Activated naive CD4-positive, alpha-beta T cell treated with anti-CD3 and anti-CD28 coated beads, Interleukin-2, amount 10 ng/mL, durations not matched to agents 7 days and 5 days (primary cell): ENCODE data around the gene EIF4E.

Experiments
- CTCF ChIA-PET: fragments of 350-600 bp; sonication (Branson Sonifier 250); formaldehyde crosslinking; loops from one replicate; lab custom pipeline; 2021; ENCODE audit warnings: antibody characterized with exemption; lab: Charles Lee
- DNase-seq: peaks from one replicate; pipeline ENCODE4 v3.0.0-alpha.2; 2020
- H3K27ac Mint-ChIP-seq: one replicate; pipeline ENCODE4 v1.8.0; 2021; ENCODE audit warnings: mild to moderate bottlenecking, moderate library complexity, mixed read lengths
- H3K27me3 Mint-ChIP-seq: one replicate; pipeline ENCODE4 v1.8.0; 2021; ENCODE audit warnings: mild to moderate bottlenecking, mixed read lengths
- H3K36me3 Mint-ChIP-seq: one replicate; pipeline ENCODE4 v1.8.0; 2021; ENCODE audit warnings: mixed read lengths
- H3K4me1 Mint-ChIP-seq: one replicate; pipeline ENCODE4 v1.8.0; 2021; ENCODE audit warnings: mixed read lengths
- H3K4me3 Mint-ChIP-seq: one replicate; pipeline ENCODE4 v1.8.0; 2021; ENCODE audit warnings: mild to moderate bottlenecking, moderate library complexity, mixed read lengths
- H3K9me3 Mint-ChIP-seq: one replicate; pipeline ENCODE4 v1.8.0; 2021; ENCODE audit warnings: mixed read lengths

EIF4E gene, protein sequence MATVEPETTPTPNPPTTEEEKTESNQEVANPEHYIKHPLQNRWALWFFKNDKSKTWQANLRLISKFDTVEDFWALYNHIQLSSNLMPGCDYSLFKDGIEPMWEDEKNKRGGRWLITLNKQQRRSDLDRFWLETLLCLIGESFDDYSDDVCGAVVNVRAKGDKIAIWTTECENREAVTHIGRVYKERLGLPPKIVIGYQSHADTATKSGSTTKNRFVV

DNA sequence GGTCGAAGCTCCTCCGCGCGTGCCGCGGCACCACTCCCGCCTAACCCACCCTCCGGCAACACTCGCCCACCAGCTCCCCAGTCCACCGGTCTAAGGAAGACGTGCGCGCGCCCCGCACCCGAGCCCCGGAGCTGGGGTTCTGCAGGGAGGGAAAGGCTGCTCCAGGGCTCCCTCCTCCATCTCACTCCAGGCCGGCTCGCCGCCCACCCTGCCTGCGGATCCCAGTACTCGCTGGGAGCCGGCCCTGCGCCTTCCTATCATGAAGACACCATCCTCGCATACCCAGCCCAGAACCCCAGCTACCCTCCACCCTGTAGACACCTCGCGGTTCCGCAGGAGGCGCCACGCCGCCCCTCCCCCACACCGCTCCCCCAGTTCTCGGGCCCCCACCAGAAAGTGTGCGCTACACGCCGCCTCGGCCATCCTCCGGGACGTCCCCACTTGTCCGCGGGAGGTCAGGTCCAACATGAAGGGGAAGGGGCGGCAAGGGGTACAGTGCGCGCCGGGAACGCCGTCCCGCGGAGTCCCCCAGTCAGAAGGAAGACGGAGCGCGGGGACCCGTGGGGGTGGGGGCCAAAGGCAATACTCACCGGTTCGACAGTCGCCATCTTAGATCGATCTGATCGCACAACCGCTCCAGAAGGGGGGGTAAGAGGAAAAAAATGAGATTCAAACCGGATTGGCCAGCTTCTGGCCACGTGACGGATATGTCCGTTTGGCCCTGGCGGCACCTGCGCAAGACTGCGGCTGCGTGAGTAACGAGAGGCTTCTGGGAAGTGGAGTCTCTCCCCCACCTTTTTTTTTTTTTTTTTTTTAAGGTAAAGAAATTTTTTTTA, at the start of gene EIF4E:
EIF4E (minus strand) TSS at position 629 of the 836 bp plus-strand sequence; CDS start at position 608, 21 bp downstream.
- no peaks in the 10 kb centered on the region for H3K27me3 Mint-ChIP-seq
- DNase-seq: peak; percentile 98
- peaks cover 18% of the 10 kb centered on the region for H3K36me3 Mint-ChIP-seq
- H3K27ac Mint-ChIP-seq: peak within 1 kb of the TSS; percentile 97
- CTCF ChIA-PET: interaction anchor here (0.5 to 3.6 kb wide), 6 partner anchors 9 to 461 kb away, joined by 3 to 15 read pairs (median 3); partner anchors contain the start of gene METAP1
- H3K4me1 Mint-ChIP-seq: peaks cover 46% of the 10 kb centered on the region
- H3K4me3 Mint-ChIP-seq: peak within 1 kb of the TSS; percentile 88
- peaks cover 2% of the 10 kb centered on the region for H3K9me3 Mint-ChIP-seq

DNA sequence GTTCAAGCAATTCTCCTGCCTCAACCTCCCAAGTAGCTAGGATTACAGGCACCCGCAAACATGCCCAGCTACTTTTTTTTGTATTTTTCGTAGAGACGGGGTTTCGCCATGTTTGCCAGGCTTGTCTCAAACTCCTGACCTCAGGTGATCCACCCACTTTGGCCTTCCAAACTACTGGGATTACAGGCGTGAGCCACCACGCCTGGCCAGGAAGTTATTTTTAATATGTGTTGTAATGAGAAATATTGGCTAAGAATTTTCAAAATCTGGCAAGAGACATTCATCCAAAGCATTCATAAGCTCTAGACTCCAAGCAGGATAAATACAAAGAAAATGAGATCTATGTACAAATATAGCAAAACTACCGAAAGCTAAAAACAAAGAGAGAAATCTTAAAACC, 48.6 kb upstream of the EIF4E start:
- H3K27me3 Mint-ChIP-seq: no peaks in the 10 kb centered on the region
- no peaks in the 10 kb centered on the region for H3K9me3 Mint-ChIP-seq
- CTCF ChIA-PET: no interaction called here
- no peak for DNase-seq
- no peaks in the 10 kb centered on the region for H3K4me1 Mint-ChIP-seq
- H3K27ac Mint-ChIP-seq: no peak overlapping the region
- no peak overlapping the region for H3K4me3 Mint-ChIP-seq
- no peaks in the 10 kb centered on the region for H3K36me3 Mint-ChIP-seq

DNA sequence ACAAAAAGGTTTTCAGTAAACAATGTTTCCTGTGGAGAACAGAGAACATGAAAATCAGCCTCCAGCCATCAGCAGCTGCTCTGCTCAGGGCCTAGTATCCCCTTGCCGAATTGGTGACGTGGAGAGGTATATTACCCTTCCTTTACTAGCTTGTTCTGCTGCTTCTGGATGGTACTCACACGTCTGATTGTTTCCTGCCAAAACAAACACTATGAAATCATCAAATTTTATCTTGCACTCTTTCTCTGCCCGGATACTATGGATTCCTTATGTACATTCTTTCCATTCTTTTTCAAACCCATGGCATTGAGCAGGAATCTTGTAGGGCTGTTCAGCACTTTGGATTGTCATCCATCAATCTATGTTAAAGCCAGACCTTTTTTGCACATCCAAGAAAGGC, 47.8 kb upstream of the EIF4E start:
- CTCF ChIA-PET: no interaction called here
- no peak overlapping the region for H3K4me3 Mint-ChIP-seq
- H3K36me3 Mint-ChIP-seq: no peaks in the 10 kb centered on the region
- no peak for DNase-seq
- H3K27ac Mint-ChIP-seq: no peak overlapping the region
- no peaks in the 10 kb centered on the region for H3K27me3 Mint-ChIP-seq
- H3K9me3 Mint-ChIP-seq: no peaks in the 10 kb centered on the region
- no peaks in the 10 kb centered on the region for H3K4me1 Mint-ChIP-seq

DNA sequence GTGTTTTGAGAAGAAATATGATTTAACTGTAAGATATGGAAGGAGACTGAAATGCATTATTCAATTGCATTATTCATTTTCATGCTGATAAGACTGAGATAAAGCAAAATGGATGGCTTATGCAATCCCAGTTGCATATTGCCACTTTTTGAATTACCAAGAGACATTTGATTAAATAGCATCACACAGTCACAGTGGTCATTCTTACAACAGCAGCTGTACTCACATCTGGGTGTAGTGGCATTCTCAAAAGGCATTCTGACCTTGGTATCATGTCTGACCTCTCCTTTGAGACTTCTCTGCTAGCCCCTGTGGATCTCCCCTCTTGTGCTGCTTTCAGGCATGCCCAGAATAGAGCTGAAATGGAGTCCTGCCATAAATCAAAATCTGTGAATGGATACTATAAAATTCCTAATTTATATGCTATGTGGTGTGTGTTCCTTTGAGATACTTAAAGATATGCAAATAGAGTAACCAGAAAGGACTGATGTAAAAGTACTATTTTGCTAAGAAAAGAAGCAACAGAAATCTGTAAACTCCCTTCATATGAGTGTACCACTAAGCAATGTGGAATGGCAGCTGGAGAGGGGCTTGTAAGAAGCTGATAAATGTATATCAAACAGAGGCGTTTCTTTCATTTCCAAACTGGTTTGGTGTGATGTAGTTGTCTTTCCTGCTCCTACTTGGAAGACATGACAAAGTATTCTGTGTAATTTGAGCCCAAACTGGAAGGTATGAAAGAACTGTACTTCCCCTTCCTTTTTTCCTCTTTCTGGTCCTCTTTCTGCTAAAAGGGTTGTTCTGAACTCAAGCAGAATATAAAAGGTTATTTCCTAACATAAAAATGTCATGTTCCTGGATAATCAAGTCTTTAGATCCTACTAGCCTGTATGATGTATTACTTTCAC, 41.2 kb upstream of the EIF4E start:
- H3K27ac Mint-ChIP-seq: no peak overlapping the region
- H3K4me3 Mint-ChIP-seq: no peak overlapping the region
- no peak for DNase-seq
- H3K9me3 Mint-ChIP-seq: no peaks in the 10 kb centered on the region
- H3K27me3 Mint-ChIP-seq: no peaks in the 10 kb centered on the region
- CTCF ChIA-PET: no interaction called here
- no peaks in the 10 kb centered on the region for H3K4me1 Mint-ChIP-seq
- H3K36me3 Mint-ChIP-seq: no peaks in the 10 kb centered on the region

DNA sequence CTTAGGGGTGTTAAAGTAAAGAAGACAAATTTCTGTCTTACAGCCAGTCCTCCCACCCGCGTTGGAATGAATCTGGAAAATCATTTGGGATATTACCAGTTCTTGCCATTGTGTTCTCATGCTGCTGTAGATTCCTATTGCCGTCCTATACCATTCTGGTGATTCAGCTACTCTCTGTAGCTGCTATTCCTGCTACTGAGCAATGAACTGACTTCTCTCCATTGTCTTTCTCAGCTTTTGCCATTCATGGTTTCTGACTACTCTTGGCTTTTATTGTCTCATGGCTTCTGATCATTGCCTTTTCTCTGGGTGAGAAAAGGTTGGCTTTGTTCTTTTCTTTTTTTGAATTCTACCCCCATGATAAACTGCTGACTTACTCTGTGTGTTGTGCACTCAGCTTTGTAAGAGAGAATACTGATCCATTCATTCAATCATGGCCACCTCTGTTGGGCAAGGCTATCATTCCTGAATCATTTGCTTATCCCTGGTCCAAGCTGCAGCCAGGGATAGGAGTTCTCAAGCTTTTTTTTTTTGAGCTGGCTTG, 38.9 kb upstream of the EIF4E start:
- no peak overlapping the region for H3K27ac Mint-ChIP-seq
- CTCF ChIA-PET: no interaction called here

DNA sequence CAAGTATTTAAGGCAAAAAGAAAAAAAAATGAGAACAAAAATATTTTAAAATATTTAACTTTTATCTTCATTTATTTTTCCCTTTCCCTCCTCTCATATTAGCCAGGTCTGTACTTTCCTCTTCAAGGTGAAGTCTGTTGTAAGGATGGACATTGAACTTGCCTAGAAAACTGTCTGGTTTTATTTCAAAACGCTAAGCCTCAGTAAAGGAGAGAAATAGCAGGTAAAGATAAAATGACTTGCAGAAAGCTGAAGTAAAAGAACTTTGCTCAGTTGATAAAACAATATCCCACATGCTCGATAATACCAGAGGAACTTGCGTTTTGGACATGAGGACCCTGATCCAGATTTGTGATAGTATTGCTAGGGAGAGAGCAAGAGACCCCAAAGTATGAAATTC, 38.0 kb upstream of the EIF4E start:
- no peak for DNase-seq
- H3K9me3 Mint-ChIP-seq: no peaks in the 10 kb centered on the region
- H3K27me3 Mint-ChIP-seq: peaks cover 4% of the 10 kb centered on the region
- H3K4me3 Mint-ChIP-seq: no peak overlapping the region
- no peaks in the 10 kb centered on the region for H3K4me1 Mint-ChIP-seq
- H3K36me3 Mint-ChIP-seq: no peaks in the 10 kb centered on the region
- no peak overlapping the region for H3K27ac Mint-ChIP-seq
- CTCF ChIA-PET: interaction anchor here (0.7 to 1.1 kb wide), 2 partner anchors 28 to 116 kb away, joined by 3 to 4 read pairs; partner anchors contain the start of gene METAP1

More for the DNA sequence above, 38.9 kb upstream of the EIF4E start:
- DNase-seq: no peak
- H3K36me3 Mint-ChIP-seq: no peaks in the 10 kb centered on the region
- H3K9me3 Mint-ChIP-seq: no peaks in the 10 kb centered on the region
- H3K27me3 Mint-ChIP-seq: peaks cover 4% of the 10 kb centered on the region
- no peaks in the 10 kb centered on the region for H3K4me1 Mint-ChIP-seq
- H3K4me3 Mint-ChIP-seq: no peak overlapping the region

DNA sequence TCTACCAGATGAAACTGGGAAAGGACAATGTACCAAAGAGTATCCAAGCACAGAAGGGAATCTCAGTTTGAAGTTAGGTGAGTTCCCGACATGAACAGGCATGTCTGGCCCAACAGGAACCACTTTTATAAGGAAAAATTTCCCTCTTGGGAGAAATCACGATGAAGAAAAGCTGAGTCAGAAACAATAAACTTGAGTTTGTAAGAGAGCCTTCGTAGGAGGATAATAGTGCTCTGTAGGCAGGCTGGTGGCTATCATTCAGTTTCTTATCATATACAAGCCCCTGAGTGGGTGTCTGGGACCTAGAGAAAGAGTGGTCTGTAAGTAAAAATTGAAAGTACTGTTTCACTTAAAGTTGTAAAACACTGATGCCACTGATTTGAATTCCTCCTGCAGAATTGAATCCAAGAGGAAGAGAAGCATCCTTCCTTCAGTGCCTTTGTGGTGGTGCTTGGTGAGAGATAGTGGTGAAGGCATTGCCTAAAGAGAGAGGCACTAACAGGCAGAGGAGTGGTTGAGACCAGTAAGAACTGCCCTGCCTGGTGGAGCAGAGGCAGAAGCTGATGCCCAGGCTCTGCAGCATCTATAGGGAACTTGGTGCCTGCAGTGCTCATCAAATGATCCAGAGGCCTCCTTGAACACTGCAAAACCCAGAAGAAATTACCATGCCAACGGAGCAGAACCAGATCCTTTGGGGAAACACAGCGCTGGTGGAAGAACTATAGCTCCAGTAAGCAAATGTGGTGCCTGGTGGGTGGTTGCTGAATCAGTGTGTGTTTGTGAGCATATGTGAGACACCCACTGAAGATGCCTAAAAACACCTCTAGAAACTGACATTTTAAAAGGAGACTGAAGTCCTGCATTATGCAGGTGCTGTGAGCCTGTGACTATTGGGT, 34.9 kb upstream of the EIF4E start:
- Mint-ChIP-seq H3K27me3 (peaks cover 4% of the 10 kb centered on the region), H3K4me3 (no peak overlapping the region), H3K27ac (no peak overlapping the region)

DNA sequence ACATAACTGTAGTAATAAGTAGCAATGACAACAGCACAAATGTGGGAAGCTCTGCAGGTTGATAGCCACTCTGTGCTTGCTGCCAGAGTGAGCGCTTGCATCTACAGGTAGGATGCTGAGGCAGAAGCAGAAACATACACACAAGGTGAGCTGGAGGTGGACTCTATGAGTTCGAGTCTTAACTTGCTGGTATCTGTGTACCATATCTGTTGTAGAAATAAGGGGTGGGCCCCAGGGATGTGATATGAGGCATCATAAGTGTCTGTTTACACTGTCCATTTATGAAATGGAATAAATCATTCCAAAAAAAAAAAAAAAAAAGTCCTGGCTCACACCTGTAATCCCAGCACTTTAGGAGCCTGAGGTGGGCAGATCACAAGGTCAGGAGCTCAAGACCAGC, 32.8 kb upstream of the EIF4E start:
- CTCF ChIA-PET: no interaction called here

More for the DNA sequence above, 34.9 kb upstream of the EIF4E start:
- Mint-ChIP-seq H3K9me3 (no peaks in the 10 kb centered on the region), H3K4me1 (no peaks in the 10 kb centered on the region), H3K36me3 (no peaks in the 10 kb centered on the region)
- DNase-seq: no peak
- CTCF ChIA-PET: no interaction called here

DNA sequence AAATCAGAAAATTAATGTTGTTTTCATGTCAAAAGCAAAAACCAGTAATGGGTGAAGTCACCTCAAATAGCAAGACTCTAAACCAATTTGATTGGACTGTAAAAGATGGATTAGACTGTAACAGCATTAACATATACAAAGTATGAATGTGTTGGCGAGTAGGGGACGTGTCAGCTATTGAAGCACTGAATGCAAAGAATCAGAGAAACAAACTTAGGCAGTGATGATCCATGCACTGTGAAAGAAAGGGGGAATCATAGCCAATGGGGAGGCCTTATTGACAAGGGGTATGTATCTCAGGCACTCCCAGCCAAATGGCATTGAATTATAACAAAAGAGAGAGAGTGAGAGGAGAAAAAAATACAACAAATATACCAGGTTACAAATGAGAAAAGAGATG, 30.5 kb upstream of the EIF4E start:
- Mint-ChIP-seq H3K9me3 (no peaks in the 10 kb centered on the region), H3K27ac (no peak overlapping the region), H3K4me1 (peaks cover 4% of the 10 kb centered on the region), H3K36me3 (no peaks in the 10 kb centered on the region), H3K27me3 (peaks cover 16% of the 10 kb centered on the region), H3K4me3 (no peak overlapping the region)
- CTCF ChIA-PET: no interaction called here
- DNase-seq: no peak

More for the DNA sequence above, 32.8 kb upstream of the EIF4E start:
- Mint-ChIP-seq H3K36me3 (no peaks in the 10 kb centered on the region), H3K4me1 (peaks cover 4% of the 10 kb centered on the region), H3K27ac (no peak overlapping the region), H3K9me3 (no peaks in the 10 kb centered on the region), H3K27me3 (peaks cover 4% of the 10 kb centered on the region), H3K4me3 (no peak overlapping the region)
- DNase-seq: no peak

DNA sequence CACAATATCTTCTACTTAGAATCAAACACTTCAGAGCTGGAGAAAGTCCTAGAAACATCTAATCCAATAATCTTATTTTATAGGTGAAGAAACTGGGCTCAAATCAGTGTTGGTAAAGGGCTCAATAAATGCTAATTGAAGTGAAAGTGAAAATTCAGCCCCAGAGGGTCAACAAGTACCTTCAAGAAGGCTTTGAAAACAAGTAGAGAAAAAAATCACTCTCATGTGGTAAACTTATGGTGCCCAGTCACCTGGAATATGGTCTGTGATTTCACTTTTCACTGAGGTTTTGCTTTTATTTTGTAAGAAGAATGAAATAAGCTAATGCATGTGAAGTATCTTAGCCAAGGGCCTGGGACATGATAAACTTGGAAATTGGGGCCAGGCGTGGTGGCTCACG, 29.1 kb upstream of the EIF4E start:
- CTCF ChIA-PET: no interaction called here
- peaks cover 4% of the 10 kb centered on the region for H3K4me1 Mint-ChIP-seq
- H3K4me3 Mint-ChIP-seq: no peak overlapping the region
- H3K36me3 Mint-ChIP-seq: no peaks in the 10 kb centered on the region
- H3K9me3 Mint-ChIP-seq: no peaks in the 10 kb centered on the region
- no peak for DNase-seq
- no peak overlapping the region for H3K27ac Mint-ChIP-seq
- peaks cover 12% of the 10 kb centered on the region for H3K27me3 Mint-ChIP-seq

DNA sequence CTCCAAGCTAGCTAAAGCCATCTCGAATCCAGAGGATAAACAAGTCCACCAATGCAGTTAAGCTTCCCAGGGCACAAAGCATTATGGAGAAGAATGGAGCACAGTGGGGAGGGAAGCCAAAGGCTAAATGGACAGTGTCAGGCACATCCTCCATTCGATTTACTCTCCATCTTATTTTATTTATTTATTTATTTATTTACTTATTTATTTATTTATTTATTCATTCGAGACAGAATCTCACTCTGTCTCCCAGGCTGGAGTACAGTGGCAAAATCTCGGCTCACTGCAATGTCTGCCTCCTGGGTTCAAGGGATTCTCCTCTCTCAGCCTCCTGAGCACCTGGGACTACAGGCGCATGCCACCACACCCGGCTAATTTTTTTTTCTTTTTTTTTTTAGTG, 26.3 kb upstream of the EIF4E start:
- Mint-ChIP-seq H3K9me3 (no peaks in the 10 kb centered on the region), H3K27me3 (peaks cover 12% of the 10 kb centered on the region), H3K4me3 (no peak overlapping the region), H3K27ac (no peak overlapping the region), H3K4me1 (peaks cover 4% of the 10 kb centered on the region), H3K36me3 (no peaks in the 10 kb centered on the region)
- DNase-seq: no peak
- CTCF ChIA-PET: interaction anchor here (0.8 kb wide), 1 partner anchor 176 kb away, joined by 3 read pairs; no protein-coding TSS in a partner anchor

DNA sequence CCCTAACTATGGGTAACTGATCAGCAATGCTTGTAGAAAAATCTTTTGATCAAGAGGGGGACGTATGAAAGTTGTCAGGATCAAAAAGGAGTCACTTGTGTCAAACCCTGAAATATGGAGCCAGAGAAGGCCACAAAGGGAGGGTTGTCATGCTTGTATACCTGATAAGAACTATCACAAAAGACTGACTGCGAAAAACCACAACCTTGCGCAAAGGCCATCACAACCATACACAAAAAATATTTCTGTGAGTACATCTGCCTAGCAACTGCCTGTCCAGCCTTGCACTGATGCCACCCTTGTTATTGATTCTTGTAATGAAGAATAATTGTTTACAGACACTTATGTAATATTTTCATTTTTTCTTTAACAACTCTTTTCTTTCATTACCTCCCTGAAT, 22.8 kb upstream of the EIF4E start:
- H3K36me3 Mint-ChIP-seq: no peaks in the 10 kb centered on the region
- no peaks in the 10 kb centered on the region for H3K9me3 Mint-ChIP-seq
- CTCF ChIA-PET: no interaction called here
- DNase-seq: no peak
- no peak overlapping the region for H3K4me3 Mint-ChIP-seq
- no peaks in the 10 kb centered on the region for H3K4me1 Mint-ChIP-seq
- H3K27me3 Mint-ChIP-seq: peaks cover 12% of the 10 kb centered on the region
- no peak overlapping the region for H3K27ac Mint-ChIP-seq

DNA sequence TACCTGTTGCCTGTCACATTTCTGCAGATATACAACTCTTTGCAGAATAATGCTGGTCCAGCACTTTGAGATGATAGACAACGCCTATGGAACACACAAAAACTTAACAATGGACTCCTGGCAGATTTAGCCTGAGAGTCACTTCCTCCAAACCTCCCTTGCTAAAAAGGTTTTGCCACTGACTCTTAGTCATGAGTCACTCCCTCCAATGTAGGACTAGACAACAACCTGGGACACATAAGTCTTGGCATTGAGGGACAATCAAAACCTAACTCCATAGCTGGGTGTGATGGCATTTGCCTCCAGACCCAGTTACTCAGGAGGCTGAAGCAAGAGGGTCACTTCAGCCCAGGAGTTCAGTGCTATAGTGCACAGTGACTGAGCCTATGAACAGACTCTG, 22.0 kb upstream of the EIF4E start:
- no peak overlapping the region for H3K27ac Mint-ChIP-seq
- no peaks in the 10 kb centered on the region for H3K9me3 Mint-ChIP-seq
- H3K36me3 Mint-ChIP-seq: no peaks in the 10 kb centered on the region
- CTCF ChIA-PET: interaction anchor here (1.3 kb wide), 1 partner anchor 11 kb away, joined by 4 read pairs; no protein-coding TSS in a partner anchor
- no peak overlapping the region for H3K4me3 Mint-ChIP-seq
- no peaks in the 10 kb centered on the region for H3K4me1 Mint-ChIP-seq
- no peak for DNase-seq
- peaks cover 10% of the 10 kb centered on the region for H3K27me3 Mint-ChIP-seq
